ENCODE measurements around the gene NPIPB8. TPM values are rescaled to one million over a fixed set of nuclear protein-coding genes. Genes with fewer than 3 reads are reported as not detected.
"Not testable (repeated sequence)": the region's sequence is repeated elsewhere in the genome, so short reads cannot be mapped to it uniquely, and the experiment has no call there.

The NPIPB8 gene
- total and polyA plus RNA-seq, 2 donors (not counting 3 experiments of a cell fraction or from before 2014, with no cell fraction given) = 0.11 TPM; not detected in 1

GRCh38 chr16:28613912-28614311 is 24.0 kb upstream of the NPIPB8 start:
- BruUV-seq (replicated peaks); dilution Hi-C loops (cut with MboI; ENCODE audit: extremely low pct_ligation_motif_present, low sequenced_read_pairs): not testable (repeated sequence)

DNA sequence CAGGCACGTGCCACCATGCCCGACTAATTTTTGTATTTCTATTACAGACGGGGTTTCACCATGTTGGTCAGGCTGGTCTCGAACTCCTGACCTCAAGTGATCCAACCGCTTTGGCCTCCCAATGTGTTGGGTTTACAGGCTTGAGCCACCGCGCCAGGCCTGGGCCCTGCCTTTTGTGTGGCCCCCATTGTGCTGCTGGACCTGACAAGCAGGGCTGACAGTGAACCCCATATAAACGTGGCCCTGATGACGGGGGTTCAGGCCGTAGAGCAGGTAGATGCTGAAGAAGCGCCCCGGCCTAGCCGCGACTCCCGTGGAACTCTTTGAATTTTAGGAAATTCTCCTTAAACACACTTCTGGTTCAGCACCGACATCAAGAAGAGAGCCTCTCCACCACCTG is 23.3 kb upstream of the NPIPB8 start:
- H3K79me2 ChIP-seq (ENCODE audit: control insufficient read depth, insufficient read depth, low read length); BruUV-seq (replicated peaks); FAIRE-seq; H3K4me3 ChIP-seq (replicated peaks in 1 of 3; ENCODE audit: insufficient read depth in 1 of 3, low read depth in 1 of 3, low read length in 3 of 3); POLR2A ChIA-PET; DNase-seq (ENCODE audit: low read depth, low spot score); H3K9me1 ChIP-seq (replicated peaks; ENCODE audit: control insufficient read depth, extremely low read depth, insufficient read depth, low read length); H3K9me3 ChIP-seq (replicated peaks; ENCODE audit: control insufficient read depth, insufficient read depth, low read length); dilution Hi-C loops (cut with MboI; ENCODE audit: extremely low pct_ligation_motif_present, low sequenced_read_pairs); H3K27me3 ChIP-seq (ENCODE audit: control insufficient read depth in 2 of 2, insufficient read depth in 2 of 2, low read length in 2 of 2); CTCF ChIA-PET; H3K4me1 ChIP-seq (ENCODE audit: control insufficient read depth, extremely low read depth, insufficient read depth, low read length); H3K4me2 ChIP-seq (ENCODE audit: insufficient read depth, low read length); H3K27ac ChIP-seq (ENCODE audit: insufficient read depth, low read depth, low read length); H4K20me1 ChIP-seq (replicated peaks; ENCODE audit: control insufficient read depth, extremely low read depth, insufficient read depth, low read length); H2AFZ ChIP-seq (ENCODE audit: low read depth, low read length); H3K36me3 ChIP-seq (ENCODE audit: control insufficient read depth in 2 of 2, extremely low read depth in 1 of 2, insufficient read depth in 2 of 2, low read length in 2 of 2); intact Hi-C loops (cut with micrococcal nuclease); H3K9ac ChIP-seq (replicated peaks; ENCODE audit: extremely low read depth, insufficient read depth, low read length): not testable (repeated sequence)

More at GRCh38 chr16:28613912-28614311, 24.0 kb upstream of the NPIPB8 start:
- CTCF ChIA-PET; intact Hi-C loops (cut with micrococcal nuclease); H3K79me2 ChIP-seq (ENCODE audit: control insufficient read depth, insufficient read depth, low read length); H3K36me3 ChIP-seq (ENCODE audit: control insufficient read depth in 2 of 2, extremely low read depth in 1 of 2, insufficient read depth in 2 of 2, low read length in 2 of 2); H3K27me3 ChIP-seq (ENCODE audit: control insufficient read depth in 2 of 2, insufficient read depth in 2 of 2, low read length in 2 of 2); H3K4me1 ChIP-seq (ENCODE audit: control insufficient read depth, extremely low read depth, insufficient read depth, low read length); POLR2A ChIA-PET; H3K9me3 ChIP-seq (replicated peaks; ENCODE audit: control insufficient read depth, insufficient read depth, low read length); H3K27ac ChIP-seq (ENCODE audit: insufficient read depth, low read depth, low read length); H3K9ac ChIP-seq (replicated peaks; ENCODE audit: extremely low read depth, insufficient read depth, low read length); H2AFZ ChIP-seq (ENCODE audit: low read depth, low read length); H3K4me2 ChIP-seq (ENCODE audit: insufficient read depth, low read length); H3K4me3 ChIP-seq (replicated peaks in 1 of 3; ENCODE audit: insufficient read depth in 1 of 3, low read depth in 1 of 3, low read length in 3 of 3); DNase-seq (ENCODE audit: low read depth, low spot score); H3K9me1 ChIP-seq (replicated peaks; ENCODE audit: control insufficient read depth, extremely low read depth, insufficient read depth, low read length); H4K20me1 ChIP-seq (replicated peaks; ENCODE audit: control insufficient read depth, extremely low read depth, insufficient read depth, low read length); FAIRE-seq: not testable (repeated sequence)
